Activated CD8-positive, alpha-beta memory T cell treated with anti-CD3 and anti-CD28 coated beads, Interleukin-2, amount 50 U/mL, for 24 hours (primary cell): Measurements from ENCODE around the gene PDE1C.

Experiments used
- DNase-seq: peaks from one replicate; pipeline ENCODE4 v3.0.0-alpha.2; 2020; ENCODE audit errors: extremely low read depth

Gene PDE1C

GRCh38 chr7:31939076-31939475 lies 131.1 kb downstream of the PDE1C start:
- no peak for DNase-seq

DNA sequence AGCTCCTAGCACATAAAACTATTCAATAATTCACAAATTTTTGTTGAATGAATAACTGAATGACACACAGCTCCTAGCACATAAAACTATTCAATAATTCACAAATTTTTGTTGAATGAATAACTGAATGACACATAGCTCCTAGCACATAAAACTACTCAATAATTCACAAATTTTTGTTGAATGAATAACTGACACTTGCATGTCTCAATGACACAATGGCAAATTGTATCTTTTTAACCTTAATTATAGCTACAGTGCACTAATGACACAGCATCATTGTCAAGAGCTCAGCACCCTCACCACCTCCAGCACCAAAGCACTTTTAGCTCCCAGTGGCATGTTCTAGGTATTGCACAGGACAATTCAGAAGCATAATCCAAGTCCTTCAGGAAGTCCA lies 131.6 kb downstream of the PDE1C start:
- no peak for DNase-seq

DNA sequence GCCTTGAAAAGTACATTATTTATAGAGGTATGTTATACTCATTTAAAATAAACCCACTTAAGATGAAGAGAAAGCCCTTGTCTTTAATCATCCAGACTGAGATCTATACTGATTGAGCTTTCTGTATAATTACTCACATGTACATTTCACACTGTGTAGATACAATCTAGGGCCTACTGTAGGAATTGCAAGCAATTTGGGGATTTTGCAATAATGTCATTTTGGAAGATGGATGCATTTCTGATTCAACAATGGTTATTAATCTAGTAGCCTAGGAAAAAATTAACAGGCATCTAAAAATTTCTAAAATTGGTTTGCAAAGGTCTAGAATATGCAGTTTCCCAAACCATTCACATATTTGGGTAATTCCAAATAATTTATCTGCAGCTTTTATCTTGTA lies 132.2 kb downstream of the PDE1C start:
- DNase-seq, result no peak

- DNase-seq, result no peak
These were observed 134.8 kb downstream of the PDE1C start for GRCh38 chr7:31935124-31936054.

GRCh38 chr7:31934551-31934950 lies 135.7 kb downstream of the PDE1C start:
- no peak for DNase-seq

GRCh38 chr7:31933481-31933880 lies 136.7 kb downstream of the PDE1C start:
- no peak for DNase-seq

DNA sequence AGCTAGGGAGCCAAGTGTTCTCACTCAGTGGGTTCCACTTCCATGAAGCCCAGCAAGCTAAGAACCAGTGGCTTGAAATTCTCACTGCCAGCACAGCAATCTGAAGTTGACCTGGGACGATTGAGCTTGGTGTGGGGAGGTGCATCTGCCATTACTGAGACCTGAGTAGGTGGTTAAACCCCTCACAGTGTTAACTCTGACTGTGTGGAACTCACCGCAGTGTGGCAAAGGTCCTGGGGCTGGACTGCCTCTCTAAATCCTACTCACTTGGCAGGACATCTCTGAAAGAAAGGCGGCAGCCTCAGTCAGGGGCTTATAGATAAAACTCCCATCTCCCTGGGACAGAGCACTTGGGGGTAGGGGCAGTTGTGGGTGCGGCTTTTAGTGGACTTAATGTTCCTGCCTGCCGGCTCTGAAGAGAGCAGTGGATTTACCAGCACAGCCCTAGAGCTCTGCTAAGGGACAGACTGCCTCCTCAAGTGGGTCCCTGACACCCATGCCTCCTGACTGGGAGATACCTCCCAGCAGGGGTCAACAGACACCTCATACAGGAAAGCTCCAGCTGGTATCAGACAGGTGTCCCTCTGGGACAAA lies 143.1 kb downstream of the PDE1C start:
- no peak for DNase-seq

DNA sequence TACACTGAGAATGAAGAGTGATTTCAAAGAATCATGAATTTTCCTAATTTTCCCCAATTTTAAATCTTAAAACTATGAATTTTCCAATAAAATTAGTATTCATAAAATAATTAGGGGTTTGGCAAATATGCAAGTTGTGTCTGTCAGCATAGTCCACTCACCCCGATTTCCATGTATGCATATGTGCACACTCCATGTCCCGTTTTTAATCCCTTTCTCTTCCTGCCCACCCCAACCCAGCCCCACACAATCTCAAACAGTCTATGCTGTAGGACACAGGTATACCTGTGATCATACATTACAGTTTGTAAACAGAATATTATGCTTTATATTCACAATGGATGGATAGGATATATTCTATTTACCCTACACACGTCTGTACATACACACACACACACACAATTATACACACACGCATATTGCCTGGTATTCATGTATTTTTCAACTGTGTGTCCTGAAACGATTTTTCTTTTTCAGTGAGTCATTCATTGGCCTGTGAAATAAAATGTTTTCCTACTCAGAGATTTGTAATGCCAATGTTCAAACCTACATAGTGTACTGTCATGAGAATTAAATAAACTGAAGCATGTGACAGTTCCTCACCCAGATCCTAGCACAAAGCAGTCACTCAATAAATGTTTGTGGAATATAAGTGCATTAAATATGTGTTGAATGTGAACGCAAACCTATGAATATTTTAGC lies 144.3 kb downstream of the PDE1C start:
- no peak for DNase-seq

GRCh38 chr7:31924251-31924650 lies 146.0 kb downstream of the PDE1C start:
- DNase-seq, result no peak

DNA sequence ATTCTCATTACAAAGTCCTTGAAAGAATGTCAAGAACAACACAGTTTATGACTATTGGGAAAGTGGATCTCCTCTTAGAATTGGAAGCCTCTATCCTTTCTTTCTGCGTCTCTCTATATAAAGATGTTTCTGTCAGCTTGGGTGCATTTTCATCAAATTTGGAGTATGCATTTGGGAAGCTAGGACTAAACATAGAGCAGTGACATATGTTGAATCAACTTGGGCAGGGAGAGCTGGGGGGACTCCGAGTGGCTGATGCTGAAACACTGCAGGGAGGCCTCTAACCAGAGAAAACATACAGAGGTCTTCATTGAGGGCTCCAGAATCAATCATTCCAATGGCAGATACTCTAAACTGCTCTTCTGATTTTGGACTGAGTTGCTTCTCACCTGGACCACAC lies 147.4 kb downstream of the PDE1C start:
- no peak for DNase-seq

GRCh38 chr7:31921047-31921446 lies 149.2 kb downstream of the PDE1C start:
- no peak for DNase-seq

GRCh38 chr7:31919678-31920369 lies 150.4 kb downstream of the PDE1C start:
- DNase-seq, result no peak

GRCh38 chr7:31918706-31919393 lies 151.4 kb downstream of the PDE1C start:
- no peak for DNase-seq

GRCh38 chr7:31917256-31917655 lies 153.0 kb downstream of the PDE1C start:
- DNase-seq, result no peak

- no peak for DNase-seq
These were observed 160.0 kb downstream of the PDE1C start for GRCh38 chr7:31910191-31910590.

DNA sequence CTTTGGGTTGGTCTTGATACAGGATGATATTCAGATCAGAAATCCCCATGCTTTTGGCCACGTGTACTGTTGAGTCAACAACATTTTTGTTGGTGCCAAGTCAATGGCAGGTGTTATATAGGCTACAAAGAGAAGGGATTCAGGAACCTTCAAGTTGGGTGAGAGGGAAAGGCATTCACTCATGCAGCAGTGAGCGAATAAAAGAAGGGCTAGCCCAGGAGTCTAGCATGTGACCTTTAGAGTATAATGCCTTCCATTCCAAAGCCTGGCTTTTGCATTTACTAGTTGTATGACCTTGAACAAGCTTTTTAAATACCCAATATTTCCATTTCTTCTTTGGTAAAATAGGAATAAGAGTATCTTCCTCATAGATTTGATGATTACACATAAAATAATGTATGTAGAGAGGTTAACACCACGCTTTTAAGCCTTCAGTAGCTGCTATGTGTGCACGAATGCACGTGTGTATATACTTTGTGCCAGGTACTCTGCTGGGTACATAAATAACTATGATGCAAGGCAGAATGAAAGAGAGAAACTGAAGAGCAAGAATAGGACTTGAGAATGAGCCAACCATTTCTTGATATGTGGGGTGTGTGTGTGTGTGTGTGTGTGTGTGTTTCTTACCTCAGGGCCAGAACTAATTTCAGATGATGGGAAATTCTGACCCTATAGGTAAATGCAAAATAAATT lies 163.6 kb downstream of the PDE1C start:
- no peak for DNase-seq

GRCh38 chr7:31903962-31904361 lies 166.2 kb downstream of the PDE1C start:
- no peak for DNase-seq

GRCh38 chr7:31899356-31899927 lies 170.8 kb downstream of the PDE1C start:
- DNase-seq, result no peak

DNA sequence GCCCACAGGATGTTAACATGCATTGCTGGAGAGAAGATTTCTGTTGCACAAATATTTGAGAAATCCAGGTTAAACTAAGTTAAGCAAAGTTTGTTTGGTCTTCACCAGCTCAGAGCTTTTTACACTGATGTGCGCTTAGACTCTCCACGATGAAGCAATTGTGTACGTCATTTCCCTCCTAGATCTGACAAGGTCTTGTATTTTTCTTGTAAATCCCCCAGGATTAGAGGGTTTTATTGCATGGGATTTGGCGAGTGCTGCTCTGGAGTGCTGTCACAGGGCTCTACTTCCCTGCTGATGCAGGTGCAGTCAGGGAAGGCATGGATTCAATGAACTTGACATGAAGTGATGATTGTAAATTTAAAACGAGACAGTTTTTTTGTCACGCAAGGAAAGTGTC lies 173.3 kb downstream of the PDE1C start:
- DNase-seq, result no peak

DNA sequence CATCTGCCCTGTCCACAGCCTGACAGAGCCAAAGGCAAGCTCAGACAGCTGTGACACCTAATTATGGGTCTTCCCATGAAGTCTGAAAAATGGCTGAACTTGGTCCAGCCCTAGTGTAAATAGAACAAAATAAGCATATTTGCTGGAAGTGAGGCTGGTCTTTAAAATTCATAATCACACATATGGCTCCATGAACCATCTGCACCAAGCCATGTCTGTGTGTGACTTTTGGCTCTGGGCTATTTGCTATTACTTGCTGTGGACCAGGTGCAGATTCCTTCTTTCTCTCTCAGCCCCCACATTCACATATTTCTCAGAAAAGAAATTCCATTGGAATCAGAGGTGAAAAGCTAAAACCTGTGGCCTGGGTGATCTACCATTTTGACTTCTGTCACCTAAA lies 175.9 kb downstream of the PDE1C start:
- no peak for DNase-seq

DNA sequence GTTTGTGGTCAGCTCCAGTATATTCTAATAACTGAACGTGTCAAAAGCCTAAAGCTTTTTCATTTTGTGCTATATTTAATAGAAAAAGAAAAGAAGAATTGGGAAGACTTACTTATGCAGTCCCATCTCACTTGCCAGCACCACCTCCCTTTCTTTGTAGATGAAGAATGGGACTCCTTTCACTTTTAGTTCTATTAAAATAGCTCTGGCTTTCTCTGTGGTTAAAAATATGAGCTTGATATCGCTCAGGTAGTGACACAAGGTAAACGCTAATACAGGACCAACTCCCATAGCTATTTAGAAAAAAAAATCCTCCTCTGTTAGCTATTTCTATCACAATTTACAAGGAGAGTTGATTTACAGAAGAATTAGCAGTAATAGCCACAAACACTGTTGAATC lies 176.8 kb downstream of the PDE1C start:
- DNase-seq, result no peak
